Endodermal cell (in vitro differentiated cells): ENCODE measurements around the gene NAA35. TPM values are rescaled to one million over a fixed set of nuclear protein-coding genes. Genes with fewer than 3 reads are reported as not detected.

Experiments used
- DNase-seq: peaks from one replicate; pipeline ENCODE4 v3.0.0-alpha.2; 2017
- H3K27ac ChIP-seq: 2 replicates; pipeline ENCODE4 v1.5.1; 2013; ENCODE audit warnings: mild to moderate bottlenecking, low read depth, low read length, moderate library complexity
- H3K27me3 ChIP-seq: 2 replicates; pipeline ENCODE4 v1.6.1; 2013; ENCODE audit warnings: mild to moderate bottlenecking, low read length, moderate library complexity; ENCODE audit not compliant: insufficient read depth, control insufficient read depth, poor library complexity, severe bottlenecking
- H3K36me3 ChIP-seq: 2 replicates; pipeline ENCODE4 v1.7.0; 2013; ENCODE audit warnings: mild to moderate bottlenecking, low read length, moderate library complexity; ENCODE audit not compliant: control insufficient read depth, insufficient read depth
- H3K4me1 ChIP-seq: one replicate; pipeline ENCODE4 v1.7.0; 2013; ENCODE audit warnings: low read length; ENCODE audit not compliant: control insufficient read depth, insufficient read depth
- H3K4me3 ChIP-seq: 2 replicates; pipeline ENCODE4 v1.5.1; 2013; ENCODE audit warnings: mild to moderate bottlenecking, low read length, moderate library complexity
- H3K9ac ChIP-seq: 2 replicates; pipeline ENCODE4 v1.6.1; 2013; ENCODE audit warnings: mild to moderate bottlenecking, low read length, moderate library complexity; ENCODE audit not compliant: poor library complexity, severe bottlenecking; ENCODE audit errors: extremely low read depth
- H3K9me3 ChIP-seq: 2 replicates; pipeline ENCODE4 v1.6.1; 2013; ENCODE audit warnings: mild to moderate bottlenecking, low read length, moderate library complexity; ENCODE audit not compliant: control insufficient read depth
- H3K27ac Mint-ChIP-seq: 2 replicates; pipeline ENCODE4 v1.8.0; 2020; ENCODE audit warnings: mixed read lengths
- H3K27me3 Mint-ChIP-seq: 2 replicates; pipeline ENCODE4 v1.8.0; 2021; ENCODE audit warnings: mild to moderate bottlenecking, mixed read lengths; ENCODE audit not compliant: insufficient read depth
- H3K36me3 Mint-ChIP-seq: 2 replicates; pipeline ENCODE4 v1.8.0; 2020; ENCODE audit warnings: low read depth, mixed read lengths
- H3K4me1 Mint-ChIP-seq: 2 replicates; pipeline ENCODE4 v1.8.0; 2020; ENCODE audit warnings: mixed read lengths
- H3K4me3 Mint-ChIP-seq: 2 replicates; pipeline ENCODE4 v1.8.0; 2020; ENCODE audit warnings: mild to moderate bottlenecking, moderate library complexity, mixed read lengths
- H3K9me3 Mint-ChIP-seq: 2 replicates; pipeline ENCODE4 v1.8.0; 2020; ENCODE audit warnings: mild to moderate bottlenecking, mixed read lengths
- CTCF ChIP-seq: fragments of 200-600 bp; sonication (generic); conservative IDR thresholded peaks from 2 replicates; pipeline ENCODE4 v1.5.0; 2021; ENCODE audit warnings: antibody characterized with exemption, mild to moderate bottlenecking
- WGBS, 2 experiments: methylation state at CpG; one replicate each; pipeline versions ENCODE4 v1.1.5 to v1.1.7; 2013; ENCODE audit warnings: missing lambda C conversion rate in 2 of 2, mixed read lengths in 1 of 2; ENCODE audit not compliant: insufficient coverage in 1 of 2, insufficient read length in 1 of 2; 5-methylcytosine and 5-hydroxymethylcytosine counted together
- total RNA-seq, 2 donors: library from RNA; stranded (reverse); fragmentation: NEBNext Ultra II Directional in 1 of 2; extraction: Animal tissue kit (Norgen Biotek cat#: 25700) in 1 of 2; gene quantifications; 2 replicates in 1 of 2; 3 replicates in 1 of 2; pipeline ENCODE4 v1.2.1, GENCODE V29; 2021

NAA35 gene
- total RNA-seq, 2 donors from 2014 or later: 30.3 to 31.4 TPM

GRCh38 chr9:86034863-86035734 is 94.2 kb downstream of the NAA35 start:
- H3K27ac ChIP-seq: no peak overlapping the region

GRCh38 chr9:86035827-86036440 is 95.0 kb downstream of the NAA35 start:
- H3K27ac Mint-ChIP-seq: peak overlapping the region; percentile 82

More at GRCh38 chr9:86034863-86035734, 94.2 kb downstream of the NAA35 start:
- Histone ChIP-seq H3K9ac (no peak overlapping the region), H3K4me1 (peaks cover 4% of the 10 kb centered on the region), H3K9me3 (no peaks in the 10 kb centered on the region), H3K36me3 (peaks cover 27% of the 10 kb centered on the region), H3K27me3 (no peaks in the 10 kb centered on the region), H3K4me3 (no peak overlapping the region)
- peaks cover 71% of the 10 kb centered on the region for H3K36me3 Mint-ChIP-seq
- peak; percentile 83 for DNase-seq
- TF ChIP-seq CTCF: peak; percentile 87
- H3K4me1 Mint-ChIP-seq: peaks cover 16% of the 10 kb centered on the region
- 70 to 82% methylated on average over 9 to 17 of the region's 17 CpGs for WGBS, 2 experiments
- H3K27ac Mint-ChIP-seq: no peak overlapping the region
- peaks cover 2% of the 10 kb centered on the region for H3K9me3 Mint-ChIP-seq
- no peak overlapping the region for H3K4me3 Mint-ChIP-seq
- no peaks in the 10 kb centered on the region for H3K27me3 Mint-ChIP-seq

GRCh38 chr9:86036555-86036954 is 95.6 kb downstream of the NAA35 start:
- Mint-ChIP-seq H3K4me1 (peaks cover 16% of the 10 kb centered on the region), H3K9me3 (peaks cover 2% of the 10 kb centered on the region), H3K27me3 (no peaks in the 10 kb centered on the region), H3K4me3 (no peak overlapping the region), H3K36me3 (peaks cover 61% of the 10 kb centered on the region), H3K27ac (peak overlapping the region; percentile 82)
- peaks cover 27% of the 10 kb centered on the region for H3K36me3 ChIP-seq
- H3K9me3 ChIP-seq: no peaks in the 10 kb centered on the region
- DNase-seq: no peak
- H3K4me3 ChIP-seq: no peak overlapping the region
- H3K9ac ChIP-seq: no peak overlapping the region
- no peaks in the 10 kb centered on the region for H3K27me3 ChIP-seq
- 95 to 100% methylated on average over 2 to 9 of the region's 9 CpGs for WGBS, 2 experiments
- TF ChIP-seq CTCF: no peak
- no peak overlapping the region for H3K27ac ChIP-seq
- peaks cover 4% of the 10 kb centered on the region for H3K4me1 ChIP-seq

More at GRCh38 chr9:86035827-86036440, 95.0 kb downstream of the NAA35 start:
- WGBS, 2 experiments: 91 to 99% methylated on average over 10 to 15 of the region's 15 CpGs
- Mint-ChIP-seq H3K9me3 (peaks cover 2% of the 10 kb centered on the region), H3K4me3 (no peak overlapping the region), H3K27me3 (no peaks in the 10 kb centered on the region), H3K36me3 (peaks cover 65% of the 10 kb centered on the region), H3K4me1 (peaks cover 16% of the 10 kb centered on the region)
- H3K27ac ChIP-seq: no peak overlapping the region
- no peaks in the 10 kb centered on the region for H3K9me3 ChIP-seq
- no peak overlapping the region for H3K9ac ChIP-seq
- peak; percentile 48 for DNase-seq
- H3K4me1 ChIP-seq: peaks cover 4% of the 10 kb centered on the region
- no peak overlapping the region for H3K4me3 ChIP-seq
- no peaks in the 10 kb centered on the region for H3K27me3 ChIP-seq
- no peak for TF ChIP-seq CTCF
- peaks cover 27% of the 10 kb centered on the region for H3K36me3 ChIP-seq
